Endometrial microvascular endothelial cells (primary cell): ENCODE results near the gene POLR3G. TPM values are rescaled to one million over a fixed set of nuclear protein-coding genes. Genes with fewer than 3 reads are reported as not detected.

Source experiments
- in situ Hi-C: cut with HindIII; loops from 2 replicates; pipeline ENCODE4 v1.10.0; 2017; ENCODE audit warnings: low sequenced_read_pairs, low pct_unique_long_range_greater_than_20kb; ENCODE audit errors: inconsistent ontology term
- total RNA-seq: library from RNA; depleted of rRNA; stranded (reverse); fragments of >200 nt; gene quantifications from one replicate; pipeline ENCODE4 v1.2.3, GENCODE V29; 2015; ENCODE audit errors: inconsistent ontology term

The POLR3G gene, protein sequence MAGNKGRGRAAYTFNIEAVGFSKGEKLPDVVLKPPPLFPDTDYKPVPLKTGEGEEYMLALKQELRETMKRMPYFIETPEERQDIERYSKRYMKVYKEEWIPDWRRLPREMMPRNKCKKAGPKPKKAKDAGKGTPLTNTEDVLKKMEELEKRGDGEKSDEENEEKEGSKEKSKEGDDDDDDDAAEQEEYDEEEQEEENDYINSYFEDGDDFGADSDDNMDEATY
- total RNA-seq: 19.9 TPM

GRCh38 chr5:90474235-90475107, at the start of gene POLR3G, which contains the start of gene MBLAC2:
POLR3G (plus strand) TSS chr5:90474864; CDS start chr5:90485568, 10,704 bp downstream.
MBLAC2 (minus strand) TSS chr5:90474771; CDS start chr5:90474292, 479 bp downstream.
- in situ Hi-C loops: no loop called here

DNA sequence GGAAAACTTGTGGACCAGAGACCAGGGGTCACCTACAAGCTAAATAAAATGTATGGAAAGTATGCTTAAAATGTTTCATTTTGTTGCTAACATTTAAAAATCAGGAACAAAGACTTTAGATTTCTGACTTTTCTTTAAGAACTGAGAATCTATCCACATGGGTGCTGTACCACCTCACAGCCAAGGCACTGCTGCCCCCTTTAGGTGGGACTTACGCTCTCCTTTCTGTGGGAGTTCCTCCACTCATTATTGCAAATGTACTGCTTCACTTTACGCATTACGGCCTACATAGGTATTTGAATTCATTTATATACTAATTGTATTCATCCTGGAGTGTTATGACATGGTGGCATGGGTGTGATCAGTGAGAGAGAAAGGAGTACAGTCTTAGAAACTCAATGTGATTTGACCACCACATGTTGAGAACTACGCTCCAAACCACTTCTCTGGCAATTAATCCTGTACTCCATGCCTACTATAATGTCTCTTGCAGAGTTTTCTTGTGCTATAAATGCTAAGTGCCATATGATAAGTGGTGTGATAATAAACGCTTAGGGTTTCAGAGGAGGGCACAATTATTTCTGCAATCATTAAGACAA, 40.4 kb upstream of the POLR3G start:
- in situ Hi-C loops: no loop called here

GRCh38 chr5:90437663-90438062, 37.0 kb upstream of the POLR3G start:
- in situ Hi-C loops: no loop called here

GRCh38 chr5:90438100-90438499, 36.6 kb upstream of the POLR3G start:
- in situ Hi-C loops: no loop called here

GRCh38 chr5:90440644-90441043, 34.0 kb upstream of the POLR3G start:
- in situ Hi-C loops: no loop called here

- in situ Hi-C loops: no loop called here
Measured at GRCh38 chr5:90446961-90447360, 27.7 kb upstream of the POLR3G start.

GRCh38 chr5:90461288-90461687, 13.4 kb upstream of the POLR3G start:
- in situ Hi-C loops: no loop called here

- in situ Hi-C loops: no loop called here
Measured at GRCh38 chr5:90472783-90473395, 1.8 kb upstream of the POLR3G start.

GRCh38 chr5:90473396-90474234, 1.0 kb upstream of the POLR3G start:
- in situ Hi-C loops: no loop called here

GRCh38 chr5:90475436-90475980, 844 bp downstream of the POLR3G start:
- in situ Hi-C loops: no loop called here

DNA sequence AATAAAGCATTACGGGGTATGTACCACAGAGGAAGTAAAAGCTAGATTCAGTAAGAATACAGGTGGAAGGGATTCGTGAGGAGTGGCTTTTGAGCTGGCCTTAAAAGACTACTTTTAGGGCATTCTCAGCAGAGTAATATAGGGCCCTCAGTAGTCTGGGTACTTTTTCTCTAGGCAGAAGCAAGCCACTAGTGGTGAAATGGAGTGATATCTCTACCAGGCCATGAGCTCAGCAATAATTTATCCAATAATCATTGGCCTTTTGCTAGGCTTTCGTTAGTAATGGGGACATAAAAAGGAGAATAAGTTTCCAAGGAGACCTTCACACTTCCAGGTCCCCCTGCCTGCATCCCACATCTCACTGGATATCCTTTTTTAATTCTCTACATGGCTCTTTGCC, 1.7 kb downstream of the POLR3G start:
- in situ Hi-C loops: no loop called here

DNA sequence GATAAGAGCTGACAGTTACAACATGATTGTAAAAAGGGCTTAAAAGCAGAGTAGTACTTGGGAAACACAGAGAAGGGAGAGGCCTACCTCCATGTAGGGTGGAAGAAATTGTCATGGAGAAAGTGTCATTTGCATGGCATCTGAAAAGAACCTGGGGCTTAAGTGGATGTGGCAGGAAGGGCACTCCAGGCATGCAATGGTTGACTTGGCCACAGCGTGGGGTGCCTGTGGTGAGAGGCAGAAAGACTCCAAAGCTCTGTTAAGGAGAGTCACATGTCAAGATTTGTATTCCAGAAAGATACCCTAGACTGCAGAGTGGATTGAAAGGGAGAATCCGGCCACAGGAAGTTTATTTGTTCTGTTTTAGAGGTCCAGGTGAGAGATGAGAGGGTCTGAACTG, 2.4 kb downstream of the POLR3G start:
- in situ Hi-C loops: no loop called here

DNA sequence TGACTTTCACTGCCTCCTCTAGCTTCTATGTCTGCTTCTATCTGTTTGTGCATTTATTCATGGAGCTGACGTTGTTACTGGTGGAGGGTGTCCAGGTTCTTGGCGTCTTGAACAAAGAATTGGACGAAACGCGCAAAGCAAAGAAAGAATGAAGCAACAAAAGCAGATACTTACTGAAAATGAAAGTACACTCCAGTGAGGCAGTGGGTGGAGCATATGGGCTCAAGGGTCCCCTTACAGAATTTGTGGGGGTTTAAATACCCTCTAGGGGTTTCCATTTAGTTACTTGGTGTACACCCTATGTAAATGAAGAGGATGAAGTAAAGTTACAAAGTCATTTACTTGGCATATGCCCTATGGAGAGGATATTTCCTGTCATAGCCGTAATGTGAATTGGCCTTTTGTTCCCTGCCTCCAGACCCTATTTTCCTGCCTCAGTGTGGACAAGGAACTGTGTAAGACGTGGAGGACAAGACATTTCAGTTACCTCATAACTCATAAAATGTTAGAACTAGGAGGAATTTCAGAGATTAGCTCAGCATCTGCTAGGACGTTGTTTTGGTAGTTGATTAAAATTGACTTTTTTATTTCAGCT, 3.1 kb downstream of the POLR3G start:
- in situ Hi-C loops: no loop called here

GRCh38 chr5:90479611-90480385, 5.1 kb downstream of the POLR3G start:
- in situ Hi-C loops: no loop called here

DNA sequence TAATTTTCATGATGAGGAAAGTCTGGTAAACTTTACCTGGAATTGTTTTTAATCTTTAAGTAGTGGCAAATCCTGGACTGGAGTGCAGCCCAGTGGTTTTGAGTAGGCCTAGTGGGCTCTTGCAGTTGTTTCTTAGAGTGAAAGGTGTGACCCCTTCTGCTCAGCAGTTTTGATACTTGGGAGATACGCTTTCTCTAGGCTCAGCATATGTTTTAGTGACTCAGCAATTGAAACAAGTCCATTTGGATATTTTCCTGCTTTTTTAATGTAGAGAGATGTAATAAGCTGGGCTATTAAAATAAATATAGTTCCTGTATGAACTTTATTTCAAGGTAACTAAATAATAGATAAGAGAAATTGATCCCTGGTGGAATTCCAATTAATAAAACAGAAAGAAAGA, 6.0 kb downstream of the POLR3G start:
- in situ Hi-C loops: no loop called here

GRCh38 chr5:90483206-90483605, 8.5 kb downstream of the POLR3G start:
- in situ Hi-C loops: no loop called here

DNA sequence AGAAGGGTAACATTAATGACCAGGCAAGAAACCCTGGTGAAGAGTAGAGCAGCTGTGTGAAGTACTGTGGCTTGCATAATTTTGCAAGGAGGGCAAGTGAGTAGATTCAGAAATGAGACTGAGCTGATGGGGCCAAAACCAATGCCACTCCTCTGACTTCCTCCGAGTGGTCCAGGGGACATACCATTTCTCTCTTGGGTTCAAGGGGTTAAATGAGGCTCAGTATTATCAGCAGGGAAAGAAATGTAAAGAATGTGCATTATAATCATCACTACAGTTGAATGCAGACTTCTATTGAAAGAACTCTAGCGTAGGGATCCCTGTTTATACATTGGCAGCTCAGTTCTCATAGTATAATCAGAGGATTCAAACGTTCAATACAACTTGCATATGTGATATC, 9.9 kb downstream of the POLR3G start:
- in situ Hi-C loops: no loop called here
